ENCODE results near the gene TSPAN9.

DNA sequence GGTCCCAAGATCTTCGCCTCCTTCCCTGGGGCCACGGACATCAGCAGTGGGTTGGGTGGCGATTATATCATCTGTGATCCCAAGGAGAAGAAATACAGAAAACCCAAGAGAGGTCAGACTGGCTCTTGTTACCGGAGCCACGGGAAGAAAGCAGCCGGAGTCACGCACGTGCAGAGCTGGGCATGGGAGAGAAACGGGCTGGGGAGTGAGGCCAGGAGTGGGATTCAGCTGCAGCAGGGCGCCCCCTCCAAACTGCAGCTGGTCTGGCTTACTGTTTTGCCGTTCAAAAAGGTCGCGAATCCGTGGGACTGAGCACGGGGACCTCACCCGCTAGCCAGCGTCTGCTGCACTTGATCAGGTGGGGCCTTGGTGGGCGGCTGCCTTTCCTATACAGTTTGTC lies 207.2 kb downstream of the TSPAN9 start:
- TF ChIP-seq CTCF (IDR thresholded peaks at IDR 0.05) (no peak), POLR2A (IDR thresholded peaks at IDR 0.05) (no peak)

All from lower leg skin (tissue), 3 donors.